ENCODE data around the gene DGKG.

Gene DGKG

DNA sequence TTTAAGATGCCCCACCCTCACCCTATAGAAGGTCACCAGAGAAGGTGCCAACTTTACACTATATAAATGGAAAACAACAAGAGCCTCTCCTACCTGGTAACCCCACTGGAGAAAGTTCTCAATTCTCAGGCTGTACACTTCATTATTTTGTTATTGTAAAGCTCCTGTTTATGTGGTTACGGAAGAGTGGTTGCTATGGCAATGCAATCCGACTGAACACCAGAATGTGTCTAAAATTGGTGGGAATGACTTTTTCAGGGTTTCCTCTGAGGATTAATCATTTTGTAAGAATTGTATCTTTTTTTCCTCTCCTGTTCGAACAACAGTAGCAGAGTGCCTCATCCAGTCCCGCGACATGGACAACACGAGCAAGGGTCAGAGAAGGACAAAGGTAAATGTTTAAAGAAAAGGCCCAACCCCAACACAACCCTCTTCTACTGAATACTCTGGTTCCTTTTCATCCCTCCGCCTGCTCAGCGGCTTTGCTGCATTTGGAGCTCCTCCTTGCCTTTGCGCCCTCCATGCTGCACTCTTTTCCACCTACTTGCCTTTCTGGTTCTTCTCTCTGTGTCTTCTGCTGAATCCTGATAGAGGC, 45.3 kb downstream of the DGKG start:
- no peak for DNase-seq

DNA sequence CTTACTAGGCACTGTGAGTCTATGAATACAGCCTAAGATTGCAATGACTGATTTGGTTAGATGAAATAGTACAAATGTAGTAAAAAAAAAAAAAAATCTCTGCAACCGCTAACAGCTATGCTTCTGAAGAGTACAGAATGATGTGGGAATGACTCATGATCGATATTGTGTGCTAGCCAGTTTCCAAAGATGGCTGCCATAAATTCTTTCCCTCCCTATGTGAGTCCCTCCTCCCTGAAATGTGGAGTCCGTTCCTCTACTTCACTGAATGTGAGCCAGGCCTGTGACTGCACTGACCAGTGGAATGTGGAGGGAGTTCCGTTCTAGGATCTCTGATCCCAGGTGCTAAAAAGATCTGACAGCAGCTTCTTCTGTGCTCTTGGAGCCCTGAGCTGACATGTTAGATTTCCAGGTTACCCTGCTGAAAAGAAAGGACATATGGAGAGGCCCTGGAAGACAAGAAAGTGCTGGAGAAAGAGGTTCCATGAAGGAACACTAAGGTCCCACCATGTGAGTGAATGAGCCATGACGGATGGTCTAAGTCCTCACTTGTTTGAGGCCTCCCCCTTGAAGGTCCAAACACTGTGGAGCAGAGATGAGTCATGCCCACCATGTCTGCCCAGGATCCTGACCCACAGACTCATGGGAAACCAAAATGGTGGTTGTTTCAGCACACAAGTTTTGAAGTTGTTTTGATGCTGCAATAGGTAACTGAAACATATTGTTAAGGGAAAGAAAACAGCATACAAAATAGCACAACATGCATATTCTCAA, 46.3 kb downstream of the DGKG start:
- DNase-seq, result no peak

DNA sequence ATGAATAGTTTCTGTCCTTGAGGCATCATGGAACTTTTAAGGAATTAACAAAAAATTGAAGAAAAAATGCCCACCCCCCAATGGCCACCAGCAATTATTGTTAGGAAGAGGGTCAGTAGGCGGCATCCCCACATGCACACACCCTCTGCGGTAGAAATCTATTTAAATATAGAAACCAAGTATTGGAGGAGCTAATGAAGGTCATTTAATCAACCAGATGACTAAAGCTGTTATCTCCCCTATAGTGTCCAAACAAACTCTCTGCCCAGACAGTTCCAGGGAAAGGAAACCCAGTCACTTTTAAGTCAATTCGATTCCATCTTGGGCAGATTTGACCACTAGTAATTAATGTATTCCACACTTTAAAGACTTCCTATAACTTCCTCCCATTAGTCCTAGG, 47.1 kb downstream of the DGKG start:
- DNase-seq, result no peak

DNA sequence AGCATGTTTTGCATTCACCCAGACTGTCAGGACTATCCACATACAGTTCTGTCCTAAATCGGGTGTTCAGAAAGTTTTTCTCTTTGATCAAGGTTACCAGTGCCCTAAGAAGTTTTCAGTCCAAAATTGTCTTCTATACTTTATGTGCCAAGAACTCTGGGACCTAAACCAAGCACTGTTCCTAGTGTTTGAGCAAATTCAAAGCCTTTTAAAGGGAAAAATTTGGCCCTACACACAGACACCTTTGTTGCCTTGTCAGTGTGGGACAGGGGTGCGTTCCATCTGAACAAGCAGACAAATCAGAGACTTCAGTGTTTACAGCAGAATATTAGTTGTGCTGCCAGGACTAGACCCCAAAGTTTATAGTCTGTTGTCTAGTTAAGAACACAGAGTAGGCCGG, 50.6 kb downstream of the DGKG start:
- no peak for DNase-seq

DNA sequence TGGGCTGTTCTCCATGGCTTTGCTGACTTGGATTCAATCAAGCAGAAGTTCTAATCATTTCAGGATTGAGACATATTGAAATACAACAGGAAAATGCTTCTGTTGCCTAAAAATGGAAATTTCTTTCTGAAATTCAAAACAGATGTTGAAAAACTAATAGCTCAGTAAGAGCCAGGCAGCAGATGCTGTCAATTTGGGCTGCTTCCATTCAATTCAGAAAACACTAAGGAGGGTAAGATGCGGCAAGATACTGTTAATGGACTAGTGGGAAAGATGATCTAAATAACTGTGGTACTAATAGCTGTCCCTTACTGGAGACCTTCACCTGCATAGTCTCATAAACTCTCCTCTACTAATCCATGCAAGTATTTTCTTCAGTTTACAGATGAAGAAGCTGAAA, 53.5 kb downstream of the DGKG start:
- DNase-seq, result no peak

DNA sequence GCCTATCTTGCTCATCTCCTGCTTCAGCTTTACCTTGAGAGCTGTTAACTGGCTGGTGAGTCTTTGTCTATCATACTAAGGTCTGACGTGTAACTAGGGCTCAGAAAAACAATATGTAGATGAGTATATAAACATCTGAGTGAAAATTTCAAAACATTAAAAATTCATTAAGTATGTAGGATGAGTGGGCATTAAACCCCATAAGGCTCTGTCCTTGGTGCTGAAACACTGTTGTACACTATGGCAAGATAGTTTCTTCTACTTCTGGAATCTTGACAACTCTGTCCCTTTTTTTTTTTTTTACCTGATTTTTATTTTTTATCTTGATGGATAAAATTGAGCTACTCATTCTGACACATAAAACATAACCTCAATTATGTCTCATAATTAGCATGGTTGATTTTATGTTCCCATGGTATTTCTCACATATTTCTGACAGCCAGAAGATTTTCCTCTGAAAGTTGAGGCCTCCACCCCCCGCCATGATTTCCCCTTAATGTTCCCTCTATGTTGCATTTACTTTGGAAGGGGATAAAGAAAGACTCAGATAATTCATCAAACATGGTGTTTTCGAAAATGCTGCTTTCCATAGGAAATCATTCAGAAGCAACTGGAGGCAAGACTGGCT, 54.3 kb downstream of the DGKG start:
- peak; percentile 26 for DNase-seq

DNA sequence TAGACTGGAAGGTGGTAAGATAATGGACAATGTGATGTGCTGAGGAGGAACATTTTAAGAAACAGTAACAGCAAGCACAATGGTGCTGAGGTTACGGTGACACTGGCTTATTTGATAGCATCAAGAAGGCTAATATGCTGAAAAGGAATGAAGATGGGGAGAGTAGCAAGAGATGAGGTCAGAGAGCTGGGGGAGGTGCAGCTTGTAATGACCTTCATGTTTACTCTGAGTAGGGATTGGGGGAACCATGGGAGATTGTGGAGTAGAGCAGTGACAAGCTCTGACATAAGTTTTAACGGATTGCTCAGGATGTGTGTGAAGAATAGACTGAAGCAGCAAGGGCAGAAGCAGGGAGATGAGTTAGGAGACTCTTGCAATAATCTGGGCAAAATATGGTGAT, 56.7 kb downstream of the DGKG start:
- no peak for DNase-seq

DNA sequence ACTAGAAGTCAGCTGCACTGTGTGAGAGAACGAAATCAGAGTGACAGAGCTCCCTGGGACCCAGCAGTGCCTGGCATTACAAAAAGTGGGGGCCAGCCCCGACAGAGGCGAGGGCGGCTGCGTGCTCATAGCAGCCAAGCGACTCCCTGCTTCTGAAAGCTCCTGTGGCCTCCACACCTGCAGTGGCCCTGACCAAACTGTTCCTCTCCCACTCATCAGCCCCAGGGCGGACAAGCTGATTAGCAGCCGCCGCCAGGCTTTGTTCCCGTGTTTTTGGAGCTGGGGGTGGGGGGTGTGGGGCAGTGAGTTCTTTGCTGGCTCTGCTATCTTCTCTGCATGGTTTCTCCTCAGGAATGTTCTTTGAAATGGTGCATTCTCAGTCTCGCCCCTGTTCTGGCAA, 58.1 kb downstream of the DGKG start:
- DNase-seq, result no peak

DNA sequence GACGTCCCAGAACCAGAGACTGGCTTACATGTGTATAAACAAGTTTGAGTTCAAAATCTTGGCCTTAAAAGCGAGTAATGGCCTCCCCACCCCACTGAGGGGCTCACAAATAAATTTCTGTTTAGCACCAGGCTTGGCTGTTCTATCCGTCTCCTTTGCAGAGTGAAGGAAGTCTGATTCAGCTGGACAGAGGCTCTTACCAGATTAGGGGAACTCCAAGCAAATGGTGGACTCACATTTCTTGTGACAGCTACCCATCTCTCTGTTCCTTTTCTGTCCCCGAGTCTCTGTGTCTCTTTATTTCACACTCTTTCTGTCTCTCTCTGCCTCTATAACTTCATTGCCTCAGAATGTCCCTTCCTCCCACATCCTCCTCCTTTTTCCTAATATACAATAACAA, 62.7 kb downstream of the DGKG start:
- DNase-seq, result no peak

DNA sequence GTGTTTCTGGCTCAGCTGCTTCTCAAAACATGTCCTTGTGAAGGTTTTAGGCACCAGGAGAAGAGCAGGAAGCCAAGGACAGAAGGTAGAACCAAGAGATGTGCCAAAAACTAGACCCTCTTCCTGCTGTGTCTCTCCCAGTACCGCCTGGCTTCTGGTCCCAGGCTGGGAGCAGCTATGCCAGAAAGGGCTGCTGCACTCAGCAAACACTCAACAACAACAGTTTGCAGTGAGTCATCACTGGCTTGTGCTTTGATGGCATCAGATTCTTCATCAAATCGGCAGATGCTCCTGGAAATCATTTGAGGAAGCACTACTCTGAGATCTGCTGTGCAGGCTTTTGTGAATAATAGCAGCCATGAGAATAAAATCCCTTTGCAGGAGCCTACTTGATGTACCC, 63.2 kb downstream of the DGKG start:
- DNase-seq, result no peak

DNA sequence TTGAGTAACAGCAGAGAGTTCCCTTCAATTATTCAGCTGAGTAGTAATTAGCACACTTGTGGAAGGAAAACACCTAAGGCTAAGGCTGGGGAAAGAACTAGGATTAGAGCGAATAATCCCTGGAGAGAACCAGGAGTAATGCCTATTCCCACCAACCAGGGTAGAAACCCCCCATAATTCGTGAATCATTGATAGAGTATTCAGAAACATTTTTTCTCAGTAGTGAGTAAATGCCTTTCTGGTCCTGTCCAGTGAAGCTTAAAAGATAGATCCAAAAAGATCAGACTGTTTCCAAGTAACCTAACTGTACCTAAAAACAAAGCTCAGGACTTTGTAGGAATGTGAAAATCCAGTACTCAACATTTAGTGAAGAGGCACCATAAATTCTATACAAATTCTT, 71.2 kb downstream of the DGKG start:
- no peak for DNase-seq

DNA sequence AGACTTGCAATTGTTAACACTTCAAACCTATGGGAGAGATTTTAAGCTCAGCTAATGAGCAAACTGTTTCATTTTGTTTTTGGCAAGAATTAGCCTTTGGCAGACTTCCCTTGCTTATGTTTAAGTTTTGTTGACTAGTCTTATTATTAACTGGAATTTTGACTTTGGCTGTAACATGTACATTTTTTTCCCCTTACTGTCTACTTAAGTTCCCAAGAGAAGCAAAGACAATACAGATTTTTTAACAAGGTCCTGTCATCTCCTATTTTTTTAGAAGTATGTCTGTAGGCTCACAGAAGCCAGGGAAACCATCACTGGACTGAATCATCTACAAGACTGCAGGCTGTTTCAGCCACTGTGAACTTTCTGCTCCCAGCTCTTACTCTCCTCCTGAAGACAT, 74.3 kb downstream of the DGKG start:
- DNase-seq, result no peak

DNA sequence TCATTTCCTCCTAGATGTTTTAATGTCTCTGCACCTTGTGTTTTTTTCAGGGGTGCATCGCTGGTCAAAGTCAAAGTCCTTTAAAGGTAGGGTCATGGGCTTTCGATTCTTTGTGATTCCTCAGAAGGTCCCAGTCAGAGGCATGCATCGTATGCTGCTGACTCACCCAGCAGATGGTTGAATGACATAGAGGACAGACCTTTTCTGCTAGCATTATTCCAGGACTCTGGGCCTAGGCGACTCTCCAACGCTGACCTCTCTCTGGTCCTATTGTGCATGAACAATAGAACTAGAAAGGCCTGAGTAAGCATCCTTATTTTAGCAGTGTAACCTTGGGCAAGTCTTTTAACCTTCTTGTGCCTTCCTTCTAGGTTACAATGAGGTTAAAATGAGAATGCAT, 75.9 kb downstream of the DGKG start:
- DNase-seq, result no peak

DNA sequence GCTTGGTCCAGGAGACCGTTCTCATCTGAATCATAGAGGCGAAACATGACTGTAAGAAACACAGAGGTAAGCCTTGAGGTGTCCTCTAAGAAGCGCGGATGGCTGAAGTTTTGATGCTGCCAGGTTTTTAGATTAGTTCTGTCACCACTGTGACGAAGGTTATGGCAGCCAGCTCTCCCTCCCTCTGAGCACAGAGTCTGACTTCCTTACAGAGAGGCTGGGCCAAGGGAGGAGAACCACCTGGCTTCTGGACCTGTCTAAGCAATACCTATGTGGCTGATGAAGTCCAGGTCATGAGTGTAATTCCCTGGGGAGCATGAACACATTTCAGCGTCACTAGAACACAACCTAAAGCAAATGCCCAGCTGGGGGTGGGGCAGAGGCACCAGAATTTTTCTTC, 77.4 kb downstream of the DGKG start:
- DNase-seq, result no peak

DNA sequence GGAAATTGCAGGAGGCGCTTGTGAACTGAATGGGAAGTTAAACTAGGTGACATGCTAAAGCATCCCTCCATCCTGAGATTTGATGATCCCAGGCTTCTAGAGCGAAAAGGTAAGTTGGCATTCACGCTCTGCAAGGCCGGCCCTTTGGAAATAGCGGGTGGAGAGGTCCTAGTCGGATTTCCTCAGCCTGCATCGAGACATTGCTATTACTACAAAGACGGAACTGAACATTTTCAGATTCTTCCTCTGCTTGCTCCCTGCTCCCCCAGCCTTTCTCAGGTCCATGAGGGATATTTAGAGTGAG, 77.7 kb downstream of the DGKG start:
- no peak for DNase-seq

DNA sequence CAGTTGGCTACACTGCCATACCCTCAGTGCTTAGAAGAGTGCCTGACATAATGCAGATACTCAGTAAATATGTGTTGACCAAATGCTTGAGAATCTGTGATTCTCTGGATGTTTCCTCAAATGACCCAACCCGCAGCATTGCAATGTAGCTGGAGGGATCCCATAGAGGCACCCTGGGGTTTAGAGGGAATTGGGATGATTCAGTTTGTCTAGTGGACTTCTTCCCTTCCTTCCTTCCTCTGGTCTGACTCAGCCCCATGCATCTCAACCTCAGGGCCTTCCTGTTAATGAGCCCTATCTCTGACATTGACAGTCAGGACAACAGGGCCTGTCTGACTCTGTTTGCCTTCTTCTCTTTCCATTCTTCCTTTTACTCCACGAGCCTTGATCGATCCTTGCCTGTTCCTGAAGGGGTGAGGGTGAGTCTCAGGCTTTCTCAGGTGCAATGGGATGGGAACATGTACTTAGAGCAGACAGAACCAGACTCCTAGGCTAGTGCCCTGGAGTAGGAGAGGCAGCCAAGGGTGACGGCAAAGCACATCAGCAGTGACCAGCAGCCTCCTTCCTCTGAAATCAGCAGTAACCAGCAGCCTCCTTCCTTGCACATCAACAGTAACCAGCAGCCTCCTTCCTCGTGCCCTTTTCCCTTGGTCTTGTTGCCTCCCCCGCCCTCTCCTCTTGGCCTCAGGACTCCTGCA, 78.2 kb downstream of the DGKG start:
- no peak for DNase-seq

DNA sequence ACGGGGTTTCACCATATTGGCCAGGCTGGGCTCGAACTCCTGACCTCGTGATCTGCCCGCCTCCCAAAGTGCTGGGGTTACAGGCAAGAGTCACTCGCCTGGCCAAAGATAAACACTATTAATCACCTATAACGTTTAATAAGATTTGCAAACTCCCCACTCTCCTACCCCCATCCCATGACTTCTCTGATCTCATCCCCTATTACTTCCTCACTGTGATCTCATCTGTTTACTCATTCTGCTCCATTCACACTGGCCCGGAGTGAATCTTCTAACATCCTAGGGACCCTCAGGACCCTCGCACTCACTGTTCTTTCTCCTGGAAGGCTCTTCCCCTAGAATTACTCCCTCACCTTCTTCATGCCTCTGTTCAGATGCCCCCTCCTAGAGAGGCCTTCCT, 78.9 kb downstream of the DGKG start:
- no peak for DNase-seq

DNA sequence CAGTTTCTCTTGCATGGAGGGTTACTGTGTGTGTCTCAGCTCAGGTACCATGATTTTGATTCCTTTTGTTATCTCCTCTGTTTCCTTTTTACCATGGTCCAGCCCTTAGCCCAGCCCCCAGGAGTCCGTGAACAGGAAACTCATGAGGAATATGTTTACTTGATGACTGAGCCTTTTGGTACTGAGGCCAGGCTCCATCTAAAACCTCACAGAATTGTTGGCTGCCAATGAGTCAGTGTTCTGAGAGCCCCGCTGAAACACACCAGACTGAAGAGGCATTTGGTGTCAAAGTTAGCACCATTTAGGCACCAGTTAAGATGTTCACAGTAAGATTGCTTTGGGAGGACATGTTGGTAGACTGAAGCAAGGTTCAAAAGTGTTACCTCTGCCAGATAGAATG, 80.9 kb downstream of the DGKG start:
- no peak for DNase-seq

DNA sequence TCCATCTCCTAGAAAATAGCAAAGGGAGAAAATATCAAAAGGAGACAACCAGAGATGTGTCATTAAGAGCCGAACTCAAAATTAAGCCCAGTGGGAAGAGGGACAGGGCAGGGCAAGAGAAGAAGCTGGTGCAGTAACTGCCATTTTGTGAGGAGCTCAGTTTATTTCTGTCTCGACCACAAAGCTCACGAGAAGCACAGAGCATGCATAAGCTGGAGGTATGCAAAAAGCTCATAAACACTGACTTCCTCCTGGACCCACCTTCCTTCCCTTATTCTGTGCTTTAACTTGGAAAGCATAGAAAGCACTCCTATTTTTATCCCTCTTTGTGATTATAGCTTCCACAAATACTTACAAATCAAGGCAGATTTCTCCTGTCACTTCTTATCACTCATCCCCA, 81.3 kb downstream of the DGKG start:
- DNase-seq, result no peak

DNA sequence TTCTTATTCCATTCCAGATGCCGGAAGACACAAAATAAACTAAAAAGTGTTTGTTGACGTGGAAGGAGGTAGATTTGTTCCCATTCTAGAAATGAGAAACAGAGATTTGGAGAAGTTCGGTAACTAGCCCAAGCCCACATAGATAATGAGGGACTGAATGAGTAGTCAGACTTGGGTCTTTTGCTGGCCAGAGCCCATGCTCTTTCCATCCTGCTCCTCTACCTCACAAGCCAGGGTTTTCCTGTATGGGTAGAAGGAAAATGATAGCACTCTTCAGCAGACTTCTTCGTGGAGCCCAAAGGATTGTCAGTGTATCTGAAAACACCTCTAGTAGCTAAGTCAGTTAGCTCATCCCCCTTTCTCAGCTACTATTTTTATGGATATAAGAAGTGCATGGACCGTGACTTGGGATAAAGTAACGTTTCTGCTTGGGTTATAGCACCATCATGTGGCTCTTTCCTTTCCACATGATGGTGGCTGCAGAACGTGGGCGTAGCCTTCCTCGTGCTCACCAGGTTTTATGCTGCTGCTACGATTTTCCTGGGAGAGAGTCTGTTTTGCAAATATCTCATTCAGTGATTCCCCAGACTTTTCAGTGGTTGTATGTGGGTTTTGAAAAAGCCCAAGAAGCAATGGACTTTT, 84.6 kb downstream of the DGKG start:
- peak; percentile 48 for DNase-seq

DNA sequence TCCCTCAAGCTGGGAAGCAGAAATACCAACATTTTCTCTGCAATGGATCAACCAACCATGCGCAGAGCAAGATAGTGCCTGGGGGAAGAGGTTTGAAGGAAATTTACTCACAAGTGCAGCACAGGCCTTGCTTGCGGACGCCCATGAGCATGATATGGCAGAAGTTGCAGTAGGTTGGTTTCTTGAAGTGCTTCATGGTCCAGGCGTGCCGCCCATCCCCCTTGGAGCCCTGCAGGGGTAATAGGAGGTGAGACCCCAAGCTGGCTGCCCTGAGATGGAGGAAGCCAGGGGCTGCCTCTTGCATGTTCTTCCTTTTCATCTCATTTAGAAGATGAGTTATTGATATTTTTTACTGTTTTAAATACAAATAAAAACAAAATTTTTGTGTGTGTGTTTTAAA, 86.6 kb downstream of the DGKG start:
- DNase-seq, result no peak

DNA sequence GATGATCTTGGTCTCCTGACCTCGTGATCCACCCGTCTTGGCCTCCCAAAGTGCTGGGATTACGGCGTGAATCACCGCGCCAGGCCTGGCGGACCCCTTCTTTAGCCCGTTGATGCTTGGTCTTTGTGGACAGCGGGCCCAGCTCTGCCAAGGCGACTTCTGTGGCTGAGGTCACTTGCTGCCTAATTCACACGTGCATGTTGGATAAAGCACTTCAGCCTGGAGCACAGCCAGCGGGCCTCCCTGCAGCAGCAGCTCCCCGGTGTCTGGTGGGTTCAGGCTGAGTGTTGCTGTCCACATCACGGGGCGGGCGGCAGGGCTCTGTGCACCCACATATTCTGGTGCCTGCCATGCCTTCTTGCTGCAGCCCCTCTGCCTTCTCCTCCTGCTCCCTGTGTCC, 88.4 kb downstream of the DGKG start:
- DNase-seq, result no peak

DNA sequence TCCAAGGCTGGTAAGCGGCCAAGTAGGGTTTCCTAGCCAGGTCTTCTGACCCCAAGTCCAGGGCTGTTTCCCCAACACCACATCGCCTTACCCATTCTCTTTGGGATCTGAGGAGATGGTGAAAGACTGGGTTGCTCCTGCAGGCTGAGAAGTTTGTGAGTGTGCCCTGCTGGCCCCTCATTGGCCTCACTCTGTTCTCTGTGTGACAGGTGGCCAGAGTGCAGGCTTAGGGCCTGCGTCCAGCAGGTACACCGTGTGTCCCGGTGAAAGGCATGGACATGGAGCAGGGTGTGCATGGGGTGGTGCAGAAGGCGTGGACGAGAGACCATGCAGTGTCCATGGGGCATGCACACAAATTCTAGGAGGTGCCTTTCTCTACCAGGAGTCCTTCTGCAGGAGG, 91.3 kb downstream of the DGKG start:
- no peak for DNase-seq
